Panc1 (cell line): ENCODE results near the gene MTURN.
A peak's percentile ranks its signal among the peaks of the same experiment; 100 is the strongest.

Experiments used
- CTCF ChIP-seq: fragments of 450-650 bp; IDR thresholded peaks from 2 replicates; pipeline ENCODE4 v1.5.1; 2017; ENCODE audit warnings: mild to moderate bottlenecking
- SIN3A ChIP-seq: IDR thresholded peaks from 2 replicates; pipeline ENCODE4 v1.6.1; 2012; ENCODE audit warnings: low read depth, mild to moderate bottlenecking, low read length, moderate library complexity, borderline replicate concordance; ENCODE audit not compliant: insufficient read depth

DNA sequence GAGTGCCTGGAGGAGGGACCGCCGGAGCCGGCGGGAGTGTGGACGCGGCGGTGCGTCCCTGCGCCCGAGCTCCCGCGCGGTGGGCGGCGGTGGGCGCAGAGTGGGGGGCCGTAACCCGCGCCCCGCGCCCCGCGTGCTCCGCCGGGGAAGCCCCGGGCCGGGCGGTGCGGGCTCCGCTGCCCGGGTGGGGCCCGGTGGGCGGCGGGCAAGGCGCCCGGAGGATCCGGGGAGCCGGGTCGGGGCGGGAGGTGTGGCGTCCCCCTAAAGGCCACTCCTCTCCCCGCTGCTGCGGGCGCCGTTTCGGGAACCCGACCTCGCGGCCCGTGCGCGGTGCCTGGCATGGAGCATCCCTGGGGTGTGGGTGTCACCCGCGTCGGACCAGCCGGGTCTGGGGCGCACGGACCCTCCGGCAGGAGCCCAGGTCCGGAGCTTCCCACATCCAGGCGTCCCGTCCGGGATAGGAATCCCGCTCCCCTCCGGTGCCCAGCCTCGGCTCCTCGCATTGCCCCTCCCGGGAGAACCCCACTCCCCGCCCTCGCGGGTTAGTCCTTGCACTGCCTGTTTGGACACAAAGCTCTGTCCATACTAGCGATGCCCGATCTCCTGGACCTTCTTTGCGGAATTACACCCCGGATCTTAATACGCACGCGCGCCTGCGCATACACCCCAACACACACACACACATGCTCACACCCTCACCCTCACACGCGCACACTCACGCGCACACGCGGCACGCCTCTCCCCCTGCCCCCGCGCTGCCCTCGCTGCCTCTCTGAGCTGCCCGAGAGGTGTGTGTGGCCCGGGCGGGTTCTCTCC is 723 bp downstream of the MTURN start:
- TF ChIP-seq CTCF (no peak), SIN3A (peak; percentile 27; the same call in 1 of the 2 replicates)
